BLaER1 (cell line): ENCODE measurements around the gene MARK1.

ENCODE experiments used
- H3K27ac ChIP-seq: shearing (Covaris generic); formaldehyde crosslinking; 2 replicates; pipeline ENCODE4 v1.8.1; 2022
- H3K27me3 ChIP-seq: shearing (Covaris generic); formaldehyde crosslinking; 2 replicates; pipeline ENCODE4 v1.8.1; 2022
- H3K36me3 ChIP-seq: shearing (Covaris generic); formaldehyde crosslinking; 2 replicates; pipeline ENCODE4 v1.8.1; 2022
- H3K4me1 ChIP-seq: shearing (Covaris generic); formaldehyde crosslinking; 2 replicates; pipeline ENCODE4 v1.8.1; 2022
- H3K4me2 ChIP-seq: shearing (Covaris generic); formaldehyde crosslinking; 2 replicates; pipeline ENCODE4 v1.8.1; 2022
- H3K4me3 ChIP-seq: shearing (Covaris generic); formaldehyde crosslinking; 2 replicates; pipeline ENCODE4 v1.8.1; 2022
- H3K9ac ChIP-seq: shearing (Covaris generic); formaldehyde crosslinking; 2 replicates; pipeline ENCODE4 v1.8.1; 2022
- H3K9me3 ChIP-seq: shearing (Covaris generic); formaldehyde crosslinking; 2 replicates; pipeline ENCODE4 v1.8.1; 2022
- H4K20me1 ChIP-seq: shearing (Covaris generic); formaldehyde crosslinking; 2 replicates; pipeline ENCODE4 v1.8.1; 2022
- Cebpa-rat ChIP-seq: shearing (Covaris generic); IDR thresholded peaks from 2 replicates; pipeline ENCODE4 v1.8.1; 2022

Gene MARK1

DNA sequence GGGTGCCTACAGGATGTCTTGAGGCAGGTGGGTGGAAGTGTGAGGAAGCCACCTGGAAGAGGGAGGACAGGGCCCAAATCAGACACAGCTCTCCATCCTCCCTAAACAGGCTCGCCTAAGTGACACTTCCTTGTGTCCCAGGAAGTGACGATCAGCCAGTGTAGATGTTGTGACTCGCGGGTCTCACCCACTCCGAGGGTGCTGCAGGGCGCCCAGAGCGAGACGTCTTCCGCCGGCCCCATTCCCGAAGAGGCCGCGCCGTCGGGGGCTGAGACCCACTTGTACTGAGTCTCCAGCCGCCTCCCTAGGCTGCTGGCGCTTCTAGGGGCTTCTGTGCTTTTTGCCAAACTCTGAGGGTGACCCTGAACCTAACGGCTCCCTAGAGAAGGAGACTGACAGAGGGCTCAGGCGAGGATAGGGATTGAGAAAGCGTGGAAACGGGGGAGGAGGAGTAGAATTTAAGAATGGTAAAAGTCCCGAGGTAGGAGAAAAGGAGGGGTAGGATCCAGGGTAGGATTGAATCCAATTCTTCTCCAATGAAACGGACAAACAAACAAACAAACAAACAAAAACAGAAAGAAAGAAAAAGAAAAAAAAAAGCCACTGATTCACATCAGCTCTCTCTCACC lies 543 bp upstream of the MARK1 start:
- Histone ChIP-seq H3K4me3 (peak overlapping the region; percentile 95), H3K4me2 (peak overlapping the region; percentile 89), H3K9me3 (no peaks in the 10 kb centered on the region), H3K36me3 (no peaks in the 10 kb centered on the region), H3K4me1 (peaks cover 22% of the 10 kb centered on the region), H4K20me1 (no peaks in the 10 kb centered on the region), H3K27me3 (peaks cover 36% of the 10 kb centered on the region), H3K9ac (peak overlapping the region; percentile 90), H3K27ac (peak overlapping the region; percentile 87; the same call in 1 of the 2 replicates)
- no peak for TF ChIP-seq Cebpa-rat

DNA sequence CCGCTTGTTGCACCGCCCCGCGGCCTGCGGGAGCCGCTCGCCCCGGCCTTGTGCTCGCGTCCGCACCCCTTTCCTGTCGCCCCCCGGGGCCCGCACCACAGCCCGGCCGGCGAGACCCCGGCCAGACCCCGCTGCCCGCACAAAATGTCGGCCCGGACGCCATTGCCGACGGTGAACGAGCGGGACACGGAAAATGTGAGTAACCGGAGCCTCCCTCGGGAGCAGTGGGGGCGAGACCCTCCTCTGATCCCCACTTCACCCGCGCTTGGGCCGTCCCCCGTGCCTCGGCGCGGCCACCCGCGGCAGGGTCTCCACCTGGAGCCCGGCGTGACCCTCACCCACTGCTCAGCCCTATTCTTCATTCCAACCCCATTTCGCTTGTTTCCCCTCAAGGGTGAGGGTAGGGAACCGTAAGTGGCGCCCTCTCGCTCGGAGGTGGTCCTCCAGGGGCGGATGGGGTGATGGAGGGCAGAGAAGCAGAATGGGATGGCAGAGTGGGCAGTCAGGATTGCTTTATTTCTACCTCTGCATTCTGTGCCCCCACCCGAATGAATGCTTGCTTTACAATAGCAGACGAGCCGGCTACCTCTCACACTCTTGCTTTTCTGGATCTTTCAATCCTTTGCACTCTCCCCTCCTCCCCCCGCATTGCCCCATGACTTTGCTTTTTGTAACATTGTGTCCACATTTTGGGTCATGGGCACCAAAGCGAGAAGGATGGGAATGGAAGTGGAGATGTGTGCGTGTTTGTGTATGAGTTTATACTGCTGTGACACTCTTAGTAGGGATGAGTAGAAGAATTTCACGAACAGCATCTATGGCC lies 954 bp downstream of the MARK1 start:
- Histone ChIP-seq H3K9me3 (no peaks in the 10 kb centered on the region), H3K4me3 (peak overlapping the region; percentile 95), H3K36me3 (no peaks in the 10 kb centered on the region), H3K9ac (peak overlapping the region; percentile 90), H4K20me1 (no peaks in the 10 kb centered on the region), H3K4me2 (peak overlapping the region; percentile 89), H3K27me3 (peaks cover 36% of the 10 kb centered on the region), H3K27ac (peak overlapping the region; percentile 87), H3K4me1 (peaks cover 22% of the 10 kb centered on the region)
- no peak for TF ChIP-seq Cebpa-rat

DNA sequence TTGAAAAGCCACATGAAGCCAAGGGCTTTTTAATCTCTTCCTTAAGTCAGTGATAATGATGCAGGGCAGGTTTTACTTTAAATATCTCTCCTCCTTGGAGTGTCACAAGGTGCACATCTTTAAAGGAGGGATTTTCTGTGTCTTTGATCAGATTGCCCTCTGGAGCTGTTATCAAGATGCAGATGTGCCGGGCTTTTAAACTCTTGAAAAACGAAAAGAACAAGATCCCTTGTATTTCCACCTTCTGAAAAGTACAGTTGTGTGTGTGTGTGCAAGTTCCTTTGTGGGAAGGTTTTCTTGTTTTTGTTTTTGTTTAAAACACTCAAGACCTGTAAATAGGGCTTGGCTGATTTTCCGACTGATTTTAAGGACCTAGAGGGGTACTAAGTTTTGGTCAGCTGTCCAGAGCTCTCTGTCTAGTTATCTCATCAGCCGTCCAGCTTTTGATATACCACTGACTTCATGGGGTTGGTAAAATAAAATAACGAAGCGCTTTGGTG lies 1.6 kb downstream of the MARK1 start:
- no peak overlapping the region for H3K27ac ChIP-seq

GRCh38 chr1:220533504-220534109 lies 5.7 kb downstream of the MARK1 start:
- no peak overlapping the region for H3K27ac ChIP-seq
- H3K36me3 ChIP-seq, result no peaks in the 10 kb centered on the region
- TF ChIP-seq Cebpa-rat, result no peak
- H3K27me3 ChIP-seq, result peaks cover 15% of the 10 kb centered on the region
- no peaks in the 10 kb centered on the region for H4K20me1 ChIP-seq
- H3K9me3 ChIP-seq, result peaks cover 17% of the 10 kb centered on the region; the same call in 1 of the 2 replicates
- H3K4me3 ChIP-seq, result no peak overlapping the region
- no peak overlapping the region for H3K9ac ChIP-seq
- peaks cover 12% of the 10 kb centered on the region; the same call in 1 of the 2 replicates for H3K4me1 ChIP-seq
- H3K4me2 ChIP-seq, result no peak overlapping the region

More for the DNA sequence above, 1.6 kb downstream of the MARK1 start:
- no peaks in the 10 kb centered on the region for H3K36me3 ChIP-seq
- H3K4me2 ChIP-seq, result peak overlapping the region; percentile 89
- peak overlapping the region; percentile 95 for H3K4me3 ChIP-seq
- H3K9me3 ChIP-seq, result peaks cover 2% of the 10 kb centered on the region; the same call in 1 of the 2 replicates
- TF ChIP-seq Cebpa-rat, result no peak
- no peaks in the 10 kb centered on the region for H4K20me1 ChIP-seq
- H3K4me1 ChIP-seq, result peaks cover 22% of the 10 kb centered on the region
- peaks cover 36% of the 10 kb centered on the region for H3K27me3 ChIP-seq
- H3K9ac ChIP-seq, result peak overlapping the region; percentile 90; the same call in 1 of the 2 replicates

GRCh38 chr1:220544901-220545303 lies 17.0 kb downstream of the MARK1 start:
- H3K4me3 ChIP-seq, result no peak overlapping the region
- H3K36me3 ChIP-seq, result 0 out of 2 replicates have a peak, but pooled peaks cover 3% of the 10 kb centered on the region
- no peak for TF ChIP-seq Cebpa-rat
- H3K9ac ChIP-seq, result no peak overlapping the region
- no peak overlapping the region for H3K4me2 ChIP-seq
- H3K27me3 ChIP-seq, result no peaks in the 10 kb centered on the region
- no peaks in the 10 kb centered on the region for H3K4me1 ChIP-seq
- H4K20me1 ChIP-seq, result 0 out of 2 replicates have a peak, but pooled peaks cover 7% of the 10 kb centered on the region
- H3K27ac ChIP-seq, result no peak overlapping the region
- H3K9me3 ChIP-seq, result no peaks in the 10 kb centered on the region

- H3K4me1 ChIP-seq, result no peaks in the 10 kb centered on the region
- H3K9ac ChIP-seq, result no peak overlapping the region
- H3K4me3 ChIP-seq, result no peak overlapping the region
- no peaks in the 10 kb centered on the region for H3K9me3 ChIP-seq
- H3K36me3 ChIP-seq, result 0 out of 2 replicates have a peak, but pooled peaks cover 8% of the 10 kb centered on the region
- H4K20me1 ChIP-seq, result no peaks in the 10 kb centered on the region
- H3K27ac ChIP-seq, result no peak overlapping the region
- H3K27me3 ChIP-seq, result no peaks in the 10 kb centered on the region
- TF ChIP-seq Cebpa-rat, result no peak
- no peak overlapping the region for H3K4me2 ChIP-seq
These were observed 23.0 kb downstream of the MARK1 start for GRCh38 chr1:220550811-220551399.

GRCh38 chr1:220551718-220552117 lies 23.8 kb downstream of the MARK1 start:
- H3K36me3 ChIP-seq, result 0 out of 2 replicates have a peak, but pooled peaks cover 8% of the 10 kb centered on the region
- no peaks in the 10 kb centered on the region for H3K27me3 ChIP-seq
- no peak overlapping the region for H3K9ac ChIP-seq
- H3K4me1 ChIP-seq, result no peaks in the 10 kb centered on the region
- no peaks in the 10 kb centered on the region for H4K20me1 ChIP-seq
- no peak overlapping the region for H3K4me2 ChIP-seq
- no peak overlapping the region for H3K27ac ChIP-seq
- H3K4me3 ChIP-seq, result no peak overlapping the region
- TF ChIP-seq Cebpa-rat, result no peak
- no peaks in the 10 kb centered on the region for H3K9me3 ChIP-seq

DNA sequence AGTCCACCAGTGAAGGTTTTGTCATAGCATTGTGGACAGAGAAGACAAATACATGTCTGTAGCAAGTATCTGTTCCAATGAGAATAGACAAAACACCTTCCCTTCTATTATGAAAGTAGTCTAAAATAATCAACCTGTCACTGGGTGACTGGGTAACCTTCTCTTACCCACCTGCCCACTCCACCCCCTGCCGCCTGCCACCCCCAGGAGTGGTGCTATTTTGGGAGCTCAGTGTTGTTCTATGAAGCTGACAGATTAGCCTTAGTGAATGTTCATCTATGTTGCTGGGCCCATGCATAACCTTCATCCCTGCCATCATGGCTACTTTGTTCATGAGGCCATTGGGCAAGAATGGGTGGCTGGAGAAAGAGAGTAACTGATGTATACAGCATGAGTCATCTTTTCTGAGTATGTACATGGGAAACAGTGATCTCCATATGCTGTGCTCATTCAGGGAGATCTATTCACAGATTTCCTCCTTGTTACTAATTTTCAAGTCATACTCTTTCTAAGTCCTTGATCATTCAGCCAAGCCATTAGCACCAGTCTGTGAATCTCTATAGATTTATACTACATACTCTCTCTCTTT lies 24.8 kb downstream of the MARK1 start:
- no peak overlapping the region for H3K9ac ChIP-seq
- no peak for TF ChIP-seq Cebpa-rat
- no peaks in the 10 kb centered on the region for H3K4me1 ChIP-seq
- no peak overlapping the region for H3K27ac ChIP-seq
- no peak overlapping the region for H3K4me2 ChIP-seq
- 0 out of 2 replicates have a peak, but pooled peaks cover 8% of the 10 kb centered on the region for H3K36me3 ChIP-seq
- H3K9me3 ChIP-seq, result no peaks in the 10 kb centered on the region
- no peak overlapping the region for H3K4me3 ChIP-seq
- no peaks in the 10 kb centered on the region for H3K27me3 ChIP-seq
- H4K20me1 ChIP-seq, result no peaks in the 10 kb centered on the region

- H3K4me2 ChIP-seq, result no peak overlapping the region
- H3K9ac ChIP-seq, result no peak overlapping the region
- H3K9me3 ChIP-seq, result no peaks in the 10 kb centered on the region
- TF ChIP-seq Cebpa-rat, result no peak
- 0 out of 2 replicates have a peak, but pooled peaks cover 8% of the 10 kb centered on the region for H3K36me3 ChIP-seq
- H3K4me1 ChIP-seq, result no peaks in the 10 kb centered on the region
- no peak overlapping the region for H3K4me3 ChIP-seq
- H3K27me3 ChIP-seq, result no peaks in the 10 kb centered on the region
- H3K27ac ChIP-seq, result no peak overlapping the region
- no peaks in the 10 kb centered on the region for H4K20me1 ChIP-seq
These were observed 28.7 kb downstream of the MARK1 start for GRCh38 chr1:220556641-220557040.
